Measurements from ENCODE around the gene DST. TPM values are rescaled to one million over a fixed set of nuclear protein-coding genes. Genes with fewer than 3 reads are reported as not detected.

The DST gene
- polyA plus RNA-seq, 1 of the 3 experiments (the other 2 are of a cell fraction): 64.3 TPM

- no peak overlapping the region for H3K4me2 ChIP-seq
- H3K36me3 ChIP-seq (replicated peaks in 1 of 2; ENCODE audit: control insufficient read depth in 1 of 2, insufficient read depth in 2 of 2, low read length in 1 of 2): peaks cover 74 to 93% of the 10 kb centered on the region in 2 experiments
- WGBS (ENCODE audit: low lambda C conversion rate): 96% methylated on average over 5 of the region's 5 CpGs
- CTCF ChIA-PET: interaction anchor here (1.5 to 1.9 kb wide), 2 partner anchors 30 to 116 kb away, joined by 3 to 8 read pairs; no protein-coding TSS in a partner anchor
- TF ChIP-seq FOXJ3 (CRISPR knock-in tag; IDR thresholded peaks at IDR 0.05): no peak
- no peak for TF ChIP-seq RXRA (IDR thresholded peaks at IDR 0.05; ENCODE audit: borderline replicate concordance, low read depth)
- TF ChIP-seq JUND (IDR thresholded peaks at IDR 0.05): no peak
- no peak for TF ChIP-seq SMC3 (IDR thresholded peaks at IDR 0.05; ENCODE audit: low read depth, low read length)
- TF ChIP-seq GABPA (IDR thresholded peaks at IDR 0.05; ENCODE audit: low read depth): no peak
- no peak for TF ChIP-seq EZH2phosphoT487 (IDR thresholded peaks at IDR 0.05; ENCODE audit: borderline replicate concordance, low read depth)
- no peak for TF ChIP-seq FOXM1 (IDR thresholded peaks at IDR 0.05; ENCODE audit: low read depth)
- TF ChIP-seq GATA2 (CRISPR knock-in tag; IDR thresholded peaks at IDR 0.05): no peak
- no peak for TF ChIP-seq TEAD4 (IDR thresholded peaks at IDR 0.05; ENCODE audit: borderline replicate concordance, insufficient read depth)
- TF ChIP-seq FOSL2 (IDR thresholded peaks at IDR 0.05; ENCODE audit: borderline replicate concordance, low read depth): no peak
- TF ChIP-seq, protein P1, sequence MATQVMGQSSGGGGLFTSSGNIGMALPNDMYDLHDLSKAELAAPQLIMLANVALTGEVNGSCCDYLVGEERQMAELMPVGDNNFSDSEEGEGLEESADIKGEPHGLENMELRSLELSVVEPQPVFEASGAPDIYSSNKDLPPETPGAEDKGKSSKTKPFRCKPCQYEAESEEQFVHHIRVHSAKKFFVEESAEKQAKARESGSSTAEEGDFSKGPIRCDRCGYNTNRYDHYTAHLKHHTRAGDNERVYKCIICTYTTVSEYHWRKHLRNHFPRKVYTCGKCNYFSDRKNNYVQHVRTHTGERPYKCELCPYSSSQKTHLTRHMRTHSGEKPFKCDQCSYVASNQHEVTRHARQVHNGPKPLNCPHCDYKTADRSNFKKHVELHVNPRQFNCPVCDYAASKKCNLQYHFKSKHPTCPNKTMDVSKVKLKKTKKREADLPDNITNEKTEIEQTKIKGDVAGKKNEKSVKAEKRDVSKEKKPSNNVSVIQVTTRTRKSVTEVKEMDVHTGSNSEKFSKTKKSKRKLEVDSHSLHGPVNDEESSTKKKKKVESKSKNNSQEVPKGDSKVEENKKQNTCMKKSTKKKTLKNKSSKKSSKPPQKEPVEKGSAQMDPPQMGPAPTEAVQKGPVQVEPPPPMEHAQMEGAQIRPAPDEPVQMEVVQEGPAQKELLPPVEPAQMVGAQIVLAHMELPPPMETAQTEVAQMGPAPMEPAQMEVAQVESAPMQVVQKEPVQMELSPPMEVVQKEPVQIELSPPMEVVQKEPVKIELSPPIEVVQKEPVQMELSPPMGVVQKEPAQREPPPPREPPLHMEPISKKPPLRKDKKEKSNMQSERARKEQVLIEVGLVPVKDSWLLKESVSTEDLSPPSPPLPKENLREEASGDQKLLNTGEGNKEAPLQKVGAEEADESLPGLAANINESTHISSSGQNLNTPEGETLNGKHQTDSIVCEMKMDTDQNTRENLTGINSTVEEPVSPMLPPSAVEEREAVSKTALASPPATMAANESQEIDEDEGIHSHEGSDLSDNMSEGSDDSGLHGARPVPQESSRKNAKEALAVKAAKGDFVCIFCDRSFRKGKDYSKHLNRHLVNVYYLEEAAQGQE (IDR thresholded peaks at IDR 0.05; ENCODE audit: low read depth, low read length): no peak
- TF ChIP-seq PBX3 (IDR thresholded peaks at IDR 0.05): no peak
- no peak for TF ChIP-seq SIN3A (IDR thresholded peaks at IDR 0.05; ENCODE audit: borderline replicate concordance, low read depth, low read length)
- no peak for TF ChIP-seq NRF1 (IDR thresholded peaks at IDR 0.05; ENCODE audit: low read depth, low read length)
- TF ChIP-seq USF1 (IDR thresholded peaks at IDR 0.05; ENCODE audit: borderline replicate concordance, low read depth): no peak
- TF ChIP-seq MEF2A (IDR thresholded peaks at IDR 0.05; ENCODE audit: borderline replicate concordance, low read depth): no peak
- no peak for TF ChIP-seq NFIC (IDR thresholded peaks at IDR 0.05; ENCODE audit: borderline replicate concordance)
- TF ChIP-seq MXI1 (IDR thresholded peaks at IDR 0.05; ENCODE audit: low read depth, low read length): no peak
- TF ChIP-seq ELF1 (IDR thresholded peaks at IDR 0.05): no peak
- no peak for TF ChIP-seq CHD2 (IDR thresholded peaks at IDR 0.05; ENCODE audit: low read length, partially characterized antibody)
- peaks cover 9% of the 10 kb centered on the region; the same call in 1 of the 2 replicates for H4K20me1 ChIP-seq (ENCODE audit: insufficient read depth)
- no peak for DNase-seq
- H3K27me3 ChIP-seq (ENCODE audit: insufficient read depth): no peaks in the 10 kb centered on the region
- H2AFZ ChIP-seq (ENCODE audit: low read depth): no peak overlapping the region
- peaks cover 18% of the 10 kb centered on the region for H3F3A ChIP-seq (replicated peaks; ENCODE audit: insufficient read depth)
- H3K4me3 ChIP-seq (ENCODE audit: low read depth in 2 of 2, low read length in 1 of 2): no peak overlapping the region
- peaks cover 17% of the 10 kb centered on the region for H3K79me2 ChIP-seq (ENCODE audit: insufficient read depth)
- H3K9me3 ChIP-seq: no peaks in the 10 kb centered on the region
- peak overlapping the region in 1 of 2 experiments; percentile 7; a peak in 1 of 4 replicates for H3K27ac ChIP-seq (ENCODE audit: low read depth in 2 of 2, low read length in 1 of 2)
- peaks cover 0 to 15% of the 10 kb centered on the region in 2 experiments; a peak in 2 of 4 replicates for H3K4me1 ChIP-seq (ENCODE audit: control insufficient read depth in 1 of 2, insufficient read depth in 2 of 2, low read depth in 1 of 2, low read length in 1 of 2)
- POLR2A ChIA-PET: interaction anchor here (1.4 kb wide), 1 partner anchor 65 kb away, joined by 6 read pairs; no protein-coding TSS in a partner anchor
- no peaks in the 10 kb centered on the region for H3K9me2 ChIP-seq
- no peak overlapping the region for H3K9ac ChIP-seq
Observed at GRCh38 chr6:56477241-56477640, 165.4 kb downstream of the DST start.

All from SK-N-SH (cell line).